ENCODE measurements around the gene KLHL28. TPM values are rescaled to one million over a fixed set of nuclear protein-coding genes. Genes with fewer than 3 reads are reported as not detected.

Gene KLHL28
- total and polyA plus RNA-seq, 7 experiments from 2014 or later = 22.1 to 50.2 (median 41.4) TPM

DNA sequence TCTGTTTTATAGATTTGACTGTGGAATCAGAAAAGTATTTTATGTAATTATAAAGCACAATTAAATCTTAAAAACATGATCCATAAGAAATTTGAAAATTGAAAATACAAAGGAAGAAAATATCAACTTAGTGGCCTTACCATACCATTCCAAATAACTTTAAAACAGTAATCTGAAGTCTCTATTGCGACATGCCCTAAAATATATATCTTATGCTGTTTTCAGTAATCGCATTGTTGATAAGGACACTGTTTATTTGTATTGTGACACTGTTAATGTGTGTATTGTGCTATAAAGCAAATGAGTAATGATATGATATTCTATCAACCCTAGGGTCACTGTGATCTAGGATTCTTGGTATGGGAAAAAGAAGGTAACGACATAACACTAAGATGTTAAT, 7.0 kb downstream of the KLHL28 start:
- ChIA-PET POLR2A (no interaction called here), CTCF (no interaction called here)
- Histone ChIP-seq H3K4me1 (ENCODE audit: control insufficient read depth in 2 of 2, insufficient read depth in 2 of 2, low read length in 2 of 2) (peaks cover 18 to 32% of the 10 kb centered on the region in 2 donors), H3K27me3 (ENCODE audit: control insufficient read depth in 2 of 2, insufficient read depth in 2 of 2, low read length in 2 of 2) (no peaks in the 10 kb centered on the region), H3K36me3 (ENCODE audit: control insufficient read depth in 2 of 3, insufficient read depth in 3 of 3, low read length in 3 of 3) (peaks cover 0 to 7% (median 0%) of the 10 kb centered on the region in 3 experiments), H3K4me3 (ENCODE audit: low read length) (no peak overlapping the region), H3K9me3 (ENCODE audit: control insufficient read depth in 2 of 3, low read length in 3 of 3) (no peaks in the 10 kb centered on the region), H3K27ac (ENCODE audit: low read depth, low read length) (no peak overlapping the region)
- Mint-ChIP-seq H3K27ac (no peak overlapping the region), H3K27me3 (no peaks in the 10 kb centered on the region), H3K4me1 (peaks cover 22 to 76% (median 71%) of the 10 kb centered on the region in 7 donors), H3K4me3 (peak overlapping the region in 1 of 10 donors; percentile 9), H3K9me3 (no peaks in the 10 kb centered on the region), H3K36me3 (peaks cover 0 to 25% (median 17%) of the 10 kb centered on the region in 5 donors)
- intact Hi-C loops (cut with micrococcal nuclease) = no loop called here
- ATAC-seq (no peak), DNase-seq (no peak)

GRCh38 chr14:44952391-44953110, 9.2 kb downstream of the KLHL28 start:
- intact Hi-C loops (cut with micrococcal nuclease) = no loop called here
- H3K9me3 ChIP-seq (ENCODE audit: control insufficient read depth in 2 of 3, low read length in 3 of 3) = no peaks in the 10 kb centered on the region
- peaks cover 0 to 7% (median 0%) of the 10 kb centered on the region in 3 experiments for H3K36me3 ChIP-seq (ENCODE audit: control insufficient read depth in 2 of 3, insufficient read depth in 3 of 3, low read length in 3 of 3)
- H3K27me3 ChIP-seq (ENCODE audit: control insufficient read depth in 2 of 2, insufficient read depth in 2 of 2, low read length in 2 of 2) = no peaks in the 10 kb centered on the region
- H3K4me3 Mint-ChIP-seq = no peak overlapping the region
- ATAC-seq = no peak
- H3K4me3 ChIP-seq (ENCODE audit: low read length) = no peak overlapping the region
- no peaks in the 10 kb centered on the region for H3K27me3 Mint-ChIP-seq
- H3K27ac ChIP-seq (ENCODE audit: low read depth, low read length) = no peak overlapping the region
- H3K4me1 Mint-ChIP-seq = peaks cover 16 to 83% (median 72%) of the 10 kb centered on the region in 7 donors
- no peaks in the 10 kb centered on the region for H3K9me3 Mint-ChIP-seq
- H3K4me1 ChIP-seq (ENCODE audit: control insufficient read depth in 2 of 2, insufficient read depth in 2 of 2, low read length in 2 of 2) = peaks cover 1 to 16% of the 10 kb centered on the region in 2 donors
- DNase-seq = no peak
- CTCF ChIA-PET = no interaction called here
- no peak overlapping the region for H3K27ac Mint-ChIP-seq
- peaks cover 0 to 42% (median 26%) of the 10 kb centered on the region in 5 donors for H3K36me3 Mint-ChIP-seq
- POLR2A ChIA-PET = interaction anchor here (1.2 kb wide), 1 partner anchor 9 kb away, joined by 3 read pairs; the partner anchor contains the start of genes KLHL28 and TOGARAM1

- H3K4me1 ChIP-seq (ENCODE audit: control insufficient read depth in 2 of 2, insufficient read depth in 2 of 2, low read length in 2 of 2) = peaks cover 0 to 8% of the 10 kb centered on the region in 2 donors
- POLR2A ChIA-PET = interaction anchor here (1.1 kb wide), 1 partner anchor 10 kb away, joined by 4 read pairs; no protein-coding TSS in a partner anchor
- ATAC-seq = no peak
- CTCF ChIA-PET = no interaction called here
- H3K9me3 ChIP-seq (ENCODE audit: control insufficient read depth in 2 of 3, low read length in 3 of 3) = no peaks in the 10 kb centered on the region
- Mint-ChIP-seq H3K27me3 (no peaks in the 10 kb centered on the region), H3K36me3 (peaks cover 7 to 46% (median 32%) of the 10 kb centered on the region in 5 donors), H3K4me1 (peaks cover 13 to 81% (median 68%) of the 10 kb centered on the region in 7 donors), H3K9me3 (peaks cover 0 to 6% (median 0%) of the 10 kb centered on the region in 11 donors), H3K27ac (no peak overlapping the region), H3K4me3 (peak overlapping the region in 1 of 10 donors; percentile 5)
- H3K4me3 ChIP-seq (ENCODE audit: low read length) = no peak overlapping the region
- no peak overlapping the region for H3K27ac ChIP-seq (ENCODE audit: low read depth, low read length)
- intact Hi-C loops (cut with micrococcal nuclease) = no loop called here
- H3K27me3 ChIP-seq (ENCODE audit: control insufficient read depth in 2 of 2, insufficient read depth in 2 of 2, low read length in 2 of 2) = no peaks in the 10 kb centered on the region
- H3K36me3 ChIP-seq (ENCODE audit: control insufficient read depth in 2 of 3, insufficient read depth in 3 of 3, low read length in 3 of 3) = peaks cover 0 to 12% (median 0%) of the 10 kb centered on the region in 3 experiments
- no peak for DNase-seq
These were observed 10.7 kb downstream of the KLHL28 start for GRCh38 chr14:44951051-44951450.

GRCh38 chr14:44945264-44945663, 16.5 kb downstream of the KLHL28 start:
- intact Hi-C loops (cut with micrococcal nuclease) = no loop called here
- Mint-ChIP-seq H3K4me3 (no peak overlapping the region), H3K27me3 (no peaks in the 10 kb centered on the region), H3K4me1 (peaks cover 13 to 75% (median 63%) of the 10 kb centered on the region in 7 donors), H3K9me3 (peaks cover 0 to 10% (median 4%) of the 10 kb centered on the region in 11 donors), H3K36me3 (peaks cover 31 to 71% (median 59%) of the 10 kb centered on the region in 5 donors), H3K27ac (no peak overlapping the region)
- H3K4me1 ChIP-seq (ENCODE audit: control insufficient read depth in 2 of 2, insufficient read depth in 2 of 2, low read length in 2 of 2) = peaks cover 0 to 13% of the 10 kb centered on the region in 2 donors
- no peak overlapping the region for H3K27ac ChIP-seq (ENCODE audit: low read depth, low read length)
- CTCF ChIA-PET = no interaction called here
- H3K27me3 ChIP-seq (ENCODE audit: control insufficient read depth in 2 of 2, insufficient read depth in 2 of 2, low read length in 2 of 2) = no peaks in the 10 kb centered on the region
- H3K4me3 ChIP-seq (ENCODE audit: low read length) = no peak overlapping the region
- no peak for DNase-seq
- peaks cover 0 to 20% (median 12%) of the 10 kb centered on the region in 3 experiments for H3K36me3 ChIP-seq (ENCODE audit: control insufficient read depth in 2 of 3, insufficient read depth in 3 of 3, low read length in 3 of 3)
- no peaks in the 10 kb centered on the region for H3K9me3 ChIP-seq (ENCODE audit: control insufficient read depth in 2 of 3, low read length in 3 of 3)
- ATAC-seq = no peak
- POLR2A ChIA-PET = interaction anchor here (0.7 kb wide), 1 partner anchor 17 kb away, joined by 3 read pairs; the partner anchor contains the start of genes KLHL28 and TOGARAM1

GRCh38 chr14:44944107-44944506, 17.6 kb downstream of the KLHL28 start:
- Mint-ChIP-seq H3K27ac (no peak overlapping the region), H3K4me3 (peak overlapping the region in 1 of 10 donors; percentile 11), H3K9me3 (peaks cover 0 to 10% (median 4%) of the 10 kb centered on the region in 11 donors), H3K4me1 (peaks cover 14 to 76% (median 65%) of the 10 kb centered on the region in 7 donors), H3K27me3 (no peaks in the 10 kb centered on the region), H3K36me3 (peaks cover 31 to 76% (median 67%) of the 10 kb centered on the region in 5 donors)
- DNase-seq = no peak
- ChIA-PET CTCF (no interaction called here), POLR2A (interaction anchor here (0.7 to 1.2 kb wide), 3 partner anchors 9 to 18 kb away, joined by 3 to 4 read pairs (median 4); partner anchors contain the start of genes KLHL28 and TOGARAM1)
- Histone ChIP-seq H3K4me3 (ENCODE audit: low read length) (no peak overlapping the region), H3K27ac (ENCODE audit: low read depth, low read length) (no peak overlapping the region), H3K4me1 (ENCODE audit: control insufficient read depth in 2 of 2, insufficient read depth in 2 of 2, low read length in 2 of 2) (peaks cover 0 to 15% of the 10 kb centered on the region in 2 donors), H3K36me3 (ENCODE audit: control insufficient read depth in 2 of 3, insufficient read depth in 3 of 3, low read length in 3 of 3) (peaks cover 0 to 27% (median 12%) of the 10 kb centered on the region in 3 experiments), H3K27me3 (ENCODE audit: control insufficient read depth in 2 of 2, insufficient read depth in 2 of 2, low read length in 2 of 2) (no peaks in the 10 kb centered on the region), H3K9me3 (ENCODE audit: control insufficient read depth in 2 of 3, low read length in 3 of 3) (no peaks in the 10 kb centered on the region)
- intact Hi-C loops (cut with micrococcal nuclease) = loop anchor here in 1 of 2 donors (1.0 kb wide), 1 partner anchor 17 kb away; the partner anchor contains the start of gene KLHL28
- ATAC-seq = no peak

DNA sequence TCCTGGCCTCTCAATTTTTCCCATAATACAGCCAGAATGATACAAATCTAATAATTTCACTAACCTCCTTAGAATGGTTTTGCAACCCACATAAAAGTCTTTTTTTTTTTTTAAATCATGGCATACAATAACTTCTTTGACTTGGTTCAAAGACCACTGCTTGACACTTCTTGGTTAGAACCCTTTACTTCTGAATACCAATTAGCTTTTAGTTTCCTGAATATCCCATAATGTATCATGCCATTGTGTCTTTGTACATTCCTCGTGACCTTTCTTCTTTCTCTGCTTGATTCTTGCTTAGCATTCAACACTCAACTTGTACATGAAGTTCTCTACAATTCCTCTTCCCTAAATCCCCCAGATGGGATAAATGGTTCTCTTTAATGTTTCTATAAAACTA, 19.3 kb downstream of the KLHL28 start:
- Histone ChIP-seq H3K27ac (ENCODE audit: low read depth, low read length) (no peak overlapping the region), H3K4me3 (ENCODE audit: low read length) (no peak overlapping the region), H3K4me1 (ENCODE audit: control insufficient read depth in 2 of 2, insufficient read depth in 2 of 2, low read length in 2 of 2) (peaks cover 0 to 15% of the 10 kb centered on the region in 2 donors), H3K27me3 (ENCODE audit: control insufficient read depth in 2 of 2, insufficient read depth in 2 of 2, low read length in 2 of 2) (no peaks in the 10 kb centered on the region), H3K36me3 (ENCODE audit: control insufficient read depth in 2 of 3, insufficient read depth in 3 of 3, low read length in 3 of 3) (peaks cover 0 to 38% (median 12%) of the 10 kb centered on the region in 3 experiments), H3K9me3 (ENCODE audit: control insufficient read depth in 2 of 3, low read length in 3 of 3) (no peaks in the 10 kb centered on the region)
- DNase-seq (no peak), ATAC-seq (no peak)
- Mint-ChIP-seq H3K27me3 (no peaks in the 10 kb centered on the region), H3K4me3 (peak overlapping the region in 2 of 10 donors; percentile 4 to 63), H3K27ac (peak overlapping the region in 5 of 9 donors; percentile 4 to 70 (median 20)), H3K36me3 (peaks cover 31 to 78% (median 69%) of the 10 kb centered on the region in 5 donors), H3K4me1 (peaks cover 14 to 74% (median 61%) of the 10 kb centered on the region in 7 donors), H3K9me3 (peaks cover 0 to 13% (median 4%) of the 10 kb centered on the region in 11 donors)
- POLR2A ChIA-PET = interaction anchor here (0.6 kb wide), 1 partner anchor 144 kb away, joined by 6 read pairs; no protein-coding TSS in a partner anchor
- intact Hi-C loops (cut with micrococcal nuclease) = no loop called here
- CTCF ChIA-PET = interaction anchor here (0.5 kb wide), 1 partner anchor 21 kb away, joined by 3 read pairs; no protein-coding TSS in a partner anchor

Measured in naive thymus-derived CD4-positive, alpha-beta T cell (primary cell).